PC-3 (cell line): ENCODE data around the gene TMEM62.

Experiments used
- EZH2 ChIP-seq: fragments of 300-600 bp; sonication (generic); IDR thresholded peaks from one replicate; pipeline ENCODE4 v1.6.1; 2017; ENCODE audit warnings: antibody characterized with exemption, mild to moderate bottlenecking, low read length; ENCODE audit not compliant: unreplicated experiment
- TF ChIP-seq, protein P1 (sequence below): fragments of 300-600 bp; sonication (generic); conservative IDR thresholded peaks from 2 replicates; pipeline ENCODE4 v1.5.1; 2017; ENCODE audit warnings: antibody characterized with exemption, low read depth, mild to moderate bottlenecking, low read length

DNA sequence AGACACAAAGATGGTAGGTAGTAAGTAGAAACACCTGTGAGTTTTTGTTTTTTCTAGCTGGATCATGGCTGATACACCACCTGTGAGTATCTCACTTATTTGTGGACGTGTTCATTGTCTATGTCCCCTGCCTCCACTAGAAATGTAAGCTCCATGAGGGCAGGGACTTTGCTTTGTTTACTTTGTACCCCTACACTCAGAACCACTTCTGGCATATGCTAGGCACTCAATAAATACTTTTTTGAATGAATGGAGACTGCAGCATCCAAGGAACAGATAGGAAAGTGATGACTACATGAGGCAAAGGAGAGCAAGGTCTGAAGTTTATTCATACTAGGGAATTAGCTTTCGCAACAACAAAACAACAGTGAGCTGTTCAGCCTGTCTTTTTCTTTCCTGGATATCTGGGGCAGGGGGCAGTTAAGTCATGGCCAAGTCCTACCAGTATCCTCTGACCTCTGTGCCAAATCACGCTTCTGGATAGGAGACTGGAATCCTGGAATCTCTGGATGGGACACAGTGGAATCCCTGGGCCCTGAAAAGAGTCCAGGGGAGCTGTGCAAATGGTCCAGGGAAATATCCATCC, 99.0 kb downstream of the TMEM62 start:
- TF ChIP-seq, protein P1, sequence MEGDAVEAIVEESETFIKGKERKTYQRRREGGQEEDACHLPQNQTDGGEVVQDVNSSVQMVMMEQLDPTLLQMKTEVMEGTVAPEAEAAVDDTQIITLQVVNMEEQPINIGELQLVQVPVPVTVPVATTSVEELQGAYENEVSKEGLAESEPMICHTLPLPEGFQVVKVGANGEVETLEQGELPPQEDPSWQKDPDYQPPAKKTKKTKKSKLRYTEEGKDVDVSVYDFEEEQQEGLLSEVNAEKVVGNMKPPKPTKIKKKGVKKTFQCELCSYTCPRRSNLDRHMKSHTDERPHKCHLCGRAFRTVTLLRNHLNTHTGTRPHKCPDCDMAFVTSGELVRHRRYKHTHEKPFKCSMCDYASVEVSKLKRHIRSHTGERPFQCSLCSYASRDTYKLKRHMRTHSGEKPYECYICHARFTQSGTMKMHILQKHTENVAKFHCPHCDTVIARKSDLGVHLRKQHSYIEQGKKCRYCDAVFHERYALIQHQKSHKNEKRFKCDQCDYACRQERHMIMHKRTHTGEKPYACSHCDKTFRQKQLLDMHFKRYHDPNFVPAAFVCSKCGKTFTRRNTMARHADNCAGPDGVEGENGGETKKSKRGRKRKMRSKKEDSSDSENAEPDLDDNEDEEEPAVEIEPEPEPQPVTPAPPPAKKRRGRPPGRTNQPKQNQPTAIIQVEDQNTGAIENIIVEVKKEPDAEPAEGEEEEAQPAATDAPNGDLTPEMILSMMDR = no peak
- TF ChIP-seq EZH2 = no peak
